B cell (primary cell): ENCODE data around the gene PRPSAP1. TPM values are rescaled to one million over a fixed set of nuclear protein-coding genes. Genes with fewer than 3 reads are reported as not detected.

Experiments used
- ATAC-seq: fragments of 200-7000 bp; cut with Tn5 transposase; one replicate; pipeline ENCODE4 v1.10.0; 2021; ENCODE audit warnings: low read depth, mild to moderate bottlenecking, moderate number of reproducible peaks, moderate library complexity
- CTCF ChIA-PET: fragments of 350-600 bp; sonication (Branson Sonifier 250); formaldehyde crosslinking; loops from one replicate; lab custom pipeline; 2021; ENCODE audit warnings: antibody characterized with exemption, inconsistent platforms; lab: Charles Lee
- POLR2A ChIA-PET: fragments of 350-600 bp; sonication (Branson Sonifier 250); formaldehyde crosslinking; loops from one replicate; lab custom pipeline; 2021; ENCODE audit warnings: antibody characterized with exemption; lab: Charles Lee
- DNase-seq: peaks from one replicate; pipeline ENCODE4 v3.0.0; 2013
- H2AFZ ChIP-seq: 2 replicates; pipeline ENCODE4 v1.6.1; 2012; ENCODE audit warnings: mild to moderate bottlenecking, low read depth, low read length; ENCODE audit not compliant: insufficient read depth, poor library complexity, severe bottlenecking
- H3K27ac ChIP-seq, 2 donors: 1 replicate in 1 of 2; 2 replicates in 1 of 2; pipeline ENCODE4 v1.5.1; 2012 to 2013; ENCODE audit warnings: low read length in 2 of 2, mild to moderate bottlenecking in 2 of 2, moderate library complexity in 1 of 2
- H3K27me3 ChIP-seq, 4 experiments: fragments of 200-600 bp in 1 of 4; sonication (generic) in 1 of 4; replicated peaks in 1 of 4; 1 replicate in 2 of 4; 2 replicates in 2 of 4; pipeline versions ENCODE4 v1.6.1 to v1.7.0; 2013 to 2016; ENCODE audit warnings: low read length in 3 of 4, mild to moderate bottlenecking in 2 of 4, mixed read lengths in 1 of 4, moderate library complexity in 1 of 4; ENCODE audit not compliant: insufficient read depth in 4 of 4, control insufficient read depth in 3 of 4; ENCODE audit errors: control extremely low read depth in 1 of 4
- H3K36me3 ChIP-seq, 2 experiments: replicated peaks in 1 of 2; 1 replicate in 1 of 2; 2 replicates in 1 of 2; pipeline versions ENCODE4 v1.6.1 to v1.7.1; 2013; ENCODE audit warnings: low read length in 1 of 2; ENCODE audit not compliant: insufficient read depth in 2 of 2, control insufficient read depth in 1 of 2; ENCODE audit errors: control extremely low read depth in 1 of 2, extremely low read depth in 1 of 2
- H3K4me1 ChIP-seq, 2 donors: fragments of 200-600 bp in 1 of 2; sonication (generic) in 1 of 2; 1 replicate in 1 of 2; 2 replicates in 1 of 2; pipeline versions ENCODE4 v1.5.1 to v1.6.1; 2013 to 2017; ENCODE audit warnings: low read length in 2 of 2; ENCODE audit not compliant: control insufficient read depth in 2 of 2, insufficient read depth in 2 of 2
- H3K4me2 ChIP-seq: replicated peaks from 2 replicates; pipeline ENCODE3; 2012; ENCODE audit warnings: mild to moderate bottlenecking, low read depth, low read length; ENCODE audit not compliant: poor library complexity, severe bottlenecking
- H3K4me3 ChIP-seq, 5 experiments: fragments of 200-600 bp in 1 of 5; sonication (generic) in 1 of 5; 1 replicate in 3 of 5; 2 replicates in 2 of 5; pipeline versions ENCODE4 v1.5.1 to v1.7.0; 2011 to 2016; ENCODE audit warnings: low read length in 4 of 5, mild to moderate bottlenecking in 4 of 5, low read depth in 2 of 5, control low read depth in 1 of 5, moderate library complexity in 1 of 5; ENCODE audit not compliant: insufficient read depth in 1 of 5; ENCODE audit errors: control extremely low read depth in 1 of 5, extremely low read depth in 1 of 5
- H3K79me2 ChIP-seq: fragments of 200-600 bp; sonication (generic); one replicate; pipeline ENCODE4 v1.6.0; 2016; ENCODE audit warnings: low read length; ENCODE audit not compliant: control insufficient read depth, insufficient read depth
- H3K9ac ChIP-seq: fragments of 200-600 bp; sonication (generic); 2 replicates; pipeline ENCODE4 v1.6.1; 2017; ENCODE audit warnings: mild to moderate bottlenecking, low read length, moderate library complexity
- H3K9me3 ChIP-seq, 3 donors: one replicate each; pipeline versions ENCODE4 v1.6.1 to v1.7.1; 2013; ENCODE audit warnings: low read length in 2 of 3; ENCODE audit not compliant: control insufficient read depth in 2 of 3, insufficient read depth in 1 of 3; ENCODE audit errors: control extremely low read depth in 1 of 3
- H4K20me1 ChIP-seq: 2 replicates; pipeline ENCODE4 v1.6.0; 2012; ENCODE audit warnings: mild to moderate bottlenecking, low read length; ENCODE audit not compliant: insufficient read depth, control insufficient read depth, poor library complexity, severe bottlenecking
- H3K27ac Mint-ChIP-seq: one replicate; pipeline ENCODE4 v1.8.0; 2021; ENCODE audit warnings: mixed read lengths
- H3K27me3 Mint-ChIP-seq: one replicate; pipeline ENCODE4 v1.8.0; 2021; ENCODE audit warnings: mixed read lengths
- H3K4me1 Mint-ChIP-seq: one replicate; pipeline ENCODE4 v1.8.0; 2021; ENCODE audit warnings: mixed read lengths
- H3K4me3 Mint-ChIP-seq: one replicate; pipeline ENCODE4 v1.8.0; 2021; ENCODE audit warnings: mixed read lengths
- H3K9me3 Mint-ChIP-seq: one replicate; pipeline ENCODE4 v1.8.0; 2022; ENCODE audit warnings: mixed read lengths; ENCODE audit not compliant: insufficient read depth
- EZH2 ChIP-seq: IDR thresholded peaks from 2 replicates; pipeline ENCODE4 v1.6.1; 2012; ENCODE audit warnings: borderline replicate concordance, low read depth, mild to moderate bottlenecking, moderate library complexity, low read length; ENCODE audit not compliant: insufficient read depth, poor library complexity, severe bottlenecking
- WGBS: methylation state at CpG from one replicate; pipeline ENCODE4 v1.1.5; 2013; ENCODE audit warnings: missing lambda C conversion rate; ENCODE audit not compliant: insufficient coverage; 5-methylcytosine and 5-hydroxymethylcytosine counted together
- intact Hi-C: fragments of 100-400 bp; cut with micrococcal nuclease; formaldehyde crosslinking; loops from one replicate; pipeline ENCODE4 v1.10.0; 2022
- polyA plus RNA-seq: library from polyadenylated mRNA; depleted of rRNA; stranded (reverse); fragments of >200 nt; gene quantifications from 2 replicates; pipeline ENCODE4 v1.2.3, GENCODE V29; 2012
- total RNA-seq, 2 donors: library from RNA; stranded (reverse); fragments of 120-200 nt in 1 of 2; gene quantifications; 1 replicate in 1 of 2; 2 replicates in 1 of 2; pipeline versions ENCODE4 v1.2.3 to v1.2.4, GENCODE V29; 2013 to 2022
- TF ChIP-seq, protein P1 (sequence below): fragments of 200-600 bp; IDR thresholded peaks from one replicate; pipeline ENCODE4 v1.8.0; 2022; ENCODE audit warnings: antibody characterized with exemption, mild to moderate bottlenecking

PRPSAP1 gene
- total and polyA plus RNA-seq, 2 donors (not counting 1 experiment from before 2014, with no cell fraction given) = 45.5 to 61.4 TPM

DNA sequence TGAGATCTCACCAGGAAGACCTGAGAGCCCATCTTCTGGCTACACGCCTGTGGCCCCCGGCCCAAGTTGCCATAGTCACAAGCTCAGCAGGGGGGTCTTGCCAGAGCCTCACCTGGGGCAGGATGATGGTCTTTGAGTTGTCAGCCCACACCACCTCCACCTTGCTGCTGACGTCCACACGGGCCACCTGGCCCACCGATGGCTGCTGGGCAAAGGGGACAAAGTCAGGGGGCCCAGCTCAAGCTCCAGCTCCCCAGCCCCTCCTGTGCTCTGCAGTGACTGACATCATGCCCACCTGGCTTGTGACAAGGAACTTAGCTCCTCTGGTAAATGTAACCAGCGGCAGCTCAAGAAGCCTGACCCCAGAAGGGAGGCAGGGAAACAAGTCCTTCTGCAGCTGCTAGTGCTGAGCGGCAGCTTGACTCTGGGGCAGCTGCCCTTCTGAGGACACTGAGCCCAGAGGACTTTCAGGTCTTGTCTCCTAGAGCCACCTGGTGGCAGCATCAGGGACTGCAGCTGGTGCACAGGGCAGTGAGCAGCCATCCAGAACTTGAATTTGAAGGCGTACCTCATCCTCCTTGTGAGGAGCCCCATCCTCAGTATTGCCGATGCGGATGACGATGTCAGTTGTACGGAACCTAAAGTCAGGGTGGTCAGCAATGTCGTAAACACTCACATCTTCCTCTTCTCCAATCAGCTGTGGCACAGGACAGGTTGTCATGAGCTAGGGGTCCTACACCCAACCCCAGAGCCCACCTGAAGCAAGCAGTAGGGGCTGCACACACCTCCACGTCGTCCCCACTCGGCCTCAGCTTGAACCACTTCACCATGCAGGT is 44.2 kb upstream of the PRPSAP1 start:
- no peaks in the 10 kb centered on the region for H3K9me3 Mint-ChIP-seq
- H3K9ac ChIP-seq = no peak overlapping the region
- no peak for TF ChIP-seq EZH2
- TF ChIP-seq, protein P1, sequence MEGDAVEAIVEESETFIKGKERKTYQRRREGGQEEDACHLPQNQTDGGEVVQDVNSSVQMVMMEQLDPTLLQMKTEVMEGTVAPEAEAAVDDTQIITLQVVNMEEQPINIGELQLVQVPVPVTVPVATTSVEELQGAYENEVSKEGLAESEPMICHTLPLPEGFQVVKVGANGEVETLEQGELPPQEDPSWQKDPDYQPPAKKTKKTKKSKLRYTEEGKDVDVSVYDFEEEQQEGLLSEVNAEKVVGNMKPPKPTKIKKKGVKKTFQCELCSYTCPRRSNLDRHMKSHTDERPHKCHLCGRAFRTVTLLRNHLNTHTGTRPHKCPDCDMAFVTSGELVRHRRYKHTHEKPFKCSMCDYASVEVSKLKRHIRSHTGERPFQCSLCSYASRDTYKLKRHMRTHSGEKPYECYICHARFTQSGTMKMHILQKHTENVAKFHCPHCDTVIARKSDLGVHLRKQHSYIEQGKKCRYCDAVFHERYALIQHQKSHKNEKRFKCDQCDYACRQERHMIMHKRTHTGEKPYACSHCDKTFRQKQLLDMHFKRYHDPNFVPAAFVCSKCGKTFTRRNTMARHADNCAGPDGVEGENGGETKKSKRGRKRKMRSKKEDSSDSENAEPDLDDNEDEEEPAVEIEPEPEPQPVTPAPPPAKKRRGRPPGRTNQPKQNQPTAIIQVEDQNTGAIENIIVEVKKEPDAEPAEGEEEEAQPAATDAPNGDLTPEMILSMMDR = peak; percentile 97
- H3K27ac ChIP-seq = no peak overlapping the region
- no peak overlapping the region for H3K4me3 ChIP-seq
- H3K9me3 ChIP-seq = no peaks in the 10 kb centered on the region
- 74% methylated on average over 16 of the region's 16 CpGs for WGBS
- no peaks in the 10 kb centered on the region for H3K4me1 Mint-ChIP-seq
- DNase-seq = peak; percentile 85
- CTCF ChIA-PET = interaction anchor here (0.6 to 6.3 kb wide), 56 partner anchors 9 to 393 kb away, joined by 3 to 119 read pairs (median 5); partner anchors contain the start of genes AANAT, PRPSAP1, QRICH2 and RHBDF2
- POLR2A ChIA-PET = interaction anchor here (0.6 to 1.4 kb wide), 3 partner anchors 12 to 44 kb away, joined by 3 to 6 read pairs (median 6); partner anchors contain the start of gene PRPSAP1
- no peak overlapping the region for H3K4me3 Mint-ChIP-seq
- H3K27me3 ChIP-seq = no peaks in the 10 kb centered on the region
- H4K20me1 ChIP-seq = peaks cover 26% of the 10 kb centered on the region
- no peaks in the 10 kb centered on the region for H3K4me1 ChIP-seq
- no peak overlapping the region for H3K4me2 ChIP-seq
- no peaks in the 10 kb centered on the region for H3K27me3 Mint-ChIP-seq
- peaks cover 32% of the 10 kb centered on the region for H3K79me2 ChIP-seq
- ATAC-seq = peak; percentile 95
- peaks cover 0 to 88% of the 10 kb centered on the region in 2 experiments for H3K36me3 ChIP-seq
- H2AFZ ChIP-seq = no peak overlapping the region
- H3K27ac Mint-ChIP-seq = no peak overlapping the region
- intact Hi-C loops = no loop called here

DNA sequence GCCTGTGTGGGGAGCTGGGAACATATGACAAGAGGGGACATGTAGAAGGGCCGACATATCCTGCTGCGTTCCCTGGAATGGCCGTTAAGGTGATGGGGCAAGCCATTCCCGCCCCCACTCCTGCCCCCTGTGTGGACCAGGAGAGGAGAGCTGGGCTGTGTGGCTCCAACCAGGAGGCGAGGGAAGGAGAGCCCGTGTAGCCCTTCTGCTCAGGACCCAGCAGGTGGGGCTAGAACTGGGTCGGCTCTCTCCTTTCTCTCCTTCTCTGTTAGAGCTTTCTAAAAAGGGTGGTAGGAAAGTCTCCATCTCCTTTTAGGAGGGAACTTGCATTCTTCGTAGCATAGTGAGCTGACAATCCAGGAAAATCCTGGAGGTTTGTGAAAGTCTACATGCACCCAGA is 43.5 kb upstream of the PRPSAP1 start:
- Mint-ChIP-seq H3K27ac (no peak overlapping the region), H3K4me3 (no peak overlapping the region), H3K9me3 (no peaks in the 10 kb centered on the region), H3K27me3 (no peaks in the 10 kb centered on the region), H3K4me1 (no peaks in the 10 kb centered on the region)
- H3K79me2 ChIP-seq = peaks cover 25% of the 10 kb centered on the region
- no peak overlapping the region for H3K27ac ChIP-seq
- intact Hi-C loops = no loop called here
- H3K4me1 ChIP-seq = no peaks in the 10 kb centered on the region
- H3K4me3 ChIP-seq = no peak overlapping the region
- H4K20me1 ChIP-seq = peaks cover 20% of the 10 kb centered on the region
- no peak for TF ChIP-seq EZH2
- TF ChIP-seq, protein P1 = no peak
- WGBS = 100% methylated on average over 5 of the region's 8 CpGs
- POLR2A ChIA-PET = interaction anchor here (0.6 to 1.2 kb wide), 2 partner anchors 14 to 43 kb away, joined by 3 to 6 read pairs; partner anchors contain the start of gene PRPSAP1
- no peaks in the 10 kb centered on the region for H3K27me3 ChIP-seq
- CTCF ChIA-PET = interaction anchor here (0.6 to 6.3 kb wide), 43 partner anchors 10 to 383 kb away, joined by 3 to 119 read pairs (median 6); partner anchors contain the start of genes AANAT, PRPSAP1, QRICH2 and RHBDF2
- no peak overlapping the region for H2AFZ ChIP-seq
- DNase-seq (no peak), ATAC-seq (no peak)
- no peaks in the 10 kb centered on the region for H3K9me3 ChIP-seq
- no peak overlapping the region for H3K9ac ChIP-seq
- peaks cover 0 to 83% of the 10 kb centered on the region in 2 experiments for H3K36me3 ChIP-seq
- no peak overlapping the region for H3K4me2 ChIP-seq
